SK-N-MC (cell line): ENCODE measurements around the gene CAPN12.

Experiments used
- EZH2 ChIP-seq: fragments of 200-600 bp; sonication (generic); IDR thresholded peaks from one replicate; pipeline ENCODE4 v1.6.1; 2017; ENCODE audit warnings: antibody characterized with exemption
- FOXP2 ChIP-seq: optimal IDR thresholded peaks from 2 replicates; pipeline ENCODE3; 2011; ENCODE audit warnings: mild to moderate bottlenecking, moderate library complexity; ENCODE audit not compliant: insufficient read depth; ENCODE audit errors: extremely low read length, control extremely low read depth
- POLR2AphosphoS5 ChIP-seq: IDR thresholded peaks from 2 replicates; pipeline ENCODE4 v1.6.1; 2012; ENCODE audit warnings: mild to moderate bottlenecking, low read depth, low read length, borderline replicate concordance

- TF ChIP-seq EZH2 (no peak), POLR2AphosphoS5 (no peak), FOXP2 (no peak)
Observed at GRCh38 chr19:38686530-38686888, 57.8 kb downstream of the CAPN12 start.
